Measurements from ENCODE around the gene NAT14.

The NAT14 gene

DNA sequence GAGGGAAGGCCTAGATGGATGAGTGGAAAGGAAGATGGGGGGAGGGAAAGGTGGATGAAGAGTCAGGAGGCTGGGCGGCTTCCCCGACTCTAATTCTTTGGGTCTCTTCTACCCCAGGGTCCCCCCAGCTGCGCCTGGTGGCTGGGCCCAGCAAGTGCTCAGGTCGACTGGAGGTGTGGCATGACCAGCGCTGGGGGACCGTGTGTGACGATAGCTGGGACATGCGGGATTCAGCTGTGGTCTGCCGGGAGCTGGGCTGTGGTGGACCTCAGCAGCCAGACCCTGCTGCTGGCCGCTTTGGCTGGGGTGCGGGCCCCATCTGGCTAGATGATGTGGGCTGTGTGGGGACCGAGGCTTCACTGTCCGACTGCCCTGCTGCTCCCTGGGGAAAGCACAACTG, 12.8 kb downstream of the NAT14 start:
- no peak overlapping the region for H3K4me3 ChIP-seq (ENCODE audit: low read depth, low read length)
- in situ Hi-C loops (cut with HindIII; ENCODE audit: low sequenced_read_pairs), result no loop called here
- TF ChIP-seq, protein P1, sequence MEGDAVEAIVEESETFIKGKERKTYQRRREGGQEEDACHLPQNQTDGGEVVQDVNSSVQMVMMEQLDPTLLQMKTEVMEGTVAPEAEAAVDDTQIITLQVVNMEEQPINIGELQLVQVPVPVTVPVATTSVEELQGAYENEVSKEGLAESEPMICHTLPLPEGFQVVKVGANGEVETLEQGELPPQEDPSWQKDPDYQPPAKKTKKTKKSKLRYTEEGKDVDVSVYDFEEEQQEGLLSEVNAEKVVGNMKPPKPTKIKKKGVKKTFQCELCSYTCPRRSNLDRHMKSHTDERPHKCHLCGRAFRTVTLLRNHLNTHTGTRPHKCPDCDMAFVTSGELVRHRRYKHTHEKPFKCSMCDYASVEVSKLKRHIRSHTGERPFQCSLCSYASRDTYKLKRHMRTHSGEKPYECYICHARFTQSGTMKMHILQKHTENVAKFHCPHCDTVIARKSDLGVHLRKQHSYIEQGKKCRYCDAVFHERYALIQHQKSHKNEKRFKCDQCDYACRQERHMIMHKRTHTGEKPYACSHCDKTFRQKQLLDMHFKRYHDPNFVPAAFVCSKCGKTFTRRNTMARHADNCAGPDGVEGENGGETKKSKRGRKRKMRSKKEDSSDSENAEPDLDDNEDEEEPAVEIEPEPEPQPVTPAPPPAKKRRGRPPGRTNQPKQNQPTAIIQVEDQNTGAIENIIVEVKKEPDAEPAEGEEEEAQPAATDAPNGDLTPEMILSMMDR (IDR thresholded peaks at IDR 0.05; ENCODE audit: low read depth, low read length, missing control alignments), result no peak
- DNase-seq (ENCODE audit: low read depth), result no peak

DNA sequence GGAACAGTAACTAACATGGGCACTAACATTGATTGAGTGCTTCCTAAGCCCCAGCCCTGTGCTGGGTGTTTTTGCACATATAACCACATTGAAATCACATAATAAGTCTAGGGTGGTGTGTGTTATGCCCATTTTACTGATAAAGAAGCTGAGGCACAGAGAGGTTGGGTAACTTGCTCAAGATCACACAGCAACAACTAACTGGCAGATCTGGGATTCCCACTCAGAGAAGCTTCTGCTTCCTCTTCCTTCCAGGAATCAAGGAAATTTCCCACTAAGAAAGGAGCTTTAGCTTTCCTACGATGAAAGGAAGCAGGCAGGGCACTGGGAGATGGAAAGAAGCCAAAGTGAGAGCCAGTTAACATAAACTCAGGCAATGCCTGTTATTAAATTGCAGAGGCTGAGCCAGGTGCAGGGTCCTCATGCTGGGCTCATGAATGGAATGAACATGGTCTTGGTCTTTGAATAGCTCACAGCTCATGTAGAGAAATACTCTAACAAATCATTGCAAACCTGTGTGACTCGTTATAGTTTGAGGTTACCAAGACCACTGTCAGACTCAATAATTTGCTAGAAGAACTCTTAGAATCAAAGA, 13.4 kb downstream of the NAT14 start:
- TF ChIP-seq, protein P1 (IDR thresholded peaks at IDR 0.05; ENCODE audit: low read depth, low read length, missing control alignments), result no peak
- H3K4me3 ChIP-seq (ENCODE audit: low read depth, low read length), result no peak overlapping the region
- in situ Hi-C loops (cut with HindIII; ENCODE audit: low sequenced_read_pairs), result no loop called here
- DNase-seq (ENCODE audit: low read depth), result no peak

GRCh38 chr19:55500368-55500952, 15.5 kb downstream of the NAT14 start:
- no peak for DNase-seq (ENCODE audit: low read depth)
- H3K4me3 ChIP-seq (ENCODE audit: low read depth, low read length), result no peak overlapping the region
- TF ChIP-seq, protein P1 (IDR thresholded peaks at IDR 0.05; ENCODE audit: low read depth, low read length, missing control alignments), result no peak
- in situ Hi-C loops (cut with HindIII; ENCODE audit: low sequenced_read_pairs), result no loop called here

- in situ Hi-C loops (cut with HindIII; ENCODE audit: low sequenced_read_pairs), result no loop called here
- TF ChIP-seq, protein P1 (IDR thresholded peaks at IDR 0.05; ENCODE audit: low read depth, low read length, missing control alignments), result no peak
- DNase-seq (ENCODE audit: low read depth), result no peak
- H3K4me3 ChIP-seq (ENCODE audit: low read depth, low read length), result no peak overlapping the region
Observed at GRCh38 chr19:55502197-55502952, 17.4 kb downstream of the NAT14 start.

- DNase-seq (ENCODE audit: low read depth), result no peak
- H3K4me3 ChIP-seq (ENCODE audit: low read depth, low read length), result no peak overlapping the region
- TF ChIP-seq, protein P1 (IDR thresholded peaks at IDR 0.05; ENCODE audit: low read depth, low read length, missing control alignments), result no peak
- in situ Hi-C loops (cut with HindIII; ENCODE audit: low sequenced_read_pairs), result no loop called here
Observed at GRCh38 chr19:55503157-55503501, 18.1 kb downstream of the NAT14 start.

DNA sequence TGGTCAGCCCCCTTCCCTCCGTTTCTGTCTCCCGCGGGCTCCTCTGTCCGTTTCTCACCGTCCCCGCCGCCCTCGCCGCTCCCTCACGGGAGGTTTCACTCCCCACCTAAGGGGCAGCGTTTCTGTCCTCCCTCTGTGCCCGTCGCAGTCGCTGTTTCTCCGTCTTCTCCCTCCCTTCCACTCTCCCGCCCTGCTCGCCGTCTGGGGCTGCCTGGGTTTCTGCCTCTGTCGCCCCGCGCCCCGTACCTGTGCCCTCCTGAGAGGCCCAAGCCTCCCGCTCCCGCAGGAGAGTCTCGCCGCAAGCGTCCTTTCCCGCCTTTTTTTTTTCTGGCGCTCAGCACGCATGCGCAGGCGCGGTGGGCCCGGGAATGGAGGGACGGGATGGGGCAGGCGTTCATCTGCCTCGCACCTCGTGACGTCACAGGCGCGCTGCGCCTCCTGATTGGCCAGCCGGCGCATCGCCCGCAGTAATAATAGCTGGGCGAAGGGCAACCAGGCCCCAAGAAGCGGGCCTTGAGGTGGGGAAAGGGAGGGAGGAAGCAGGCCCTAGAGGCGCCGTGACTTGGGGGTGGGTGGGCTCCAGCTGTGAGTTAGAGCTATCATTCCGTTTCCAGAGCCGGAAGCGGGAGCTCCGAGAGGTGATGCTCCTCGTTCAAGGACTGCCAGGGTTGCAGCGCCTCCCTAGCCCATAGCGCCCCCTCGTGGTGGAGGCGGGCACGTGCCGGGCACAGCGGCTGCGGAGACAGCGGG, 18.7 kb downstream of the NAT14 start:
- TF ChIP-seq, protein P1 (IDR thresholded peaks at IDR 0.05; ENCODE audit: low read depth, low read length, missing control alignments), result peak; percentile 94
- H3K4me3 ChIP-seq (ENCODE audit: low read depth, low read length), result peak overlapping the region; percentile 38
- DNase-seq (ENCODE audit: low read depth), result peak; percentile 77
- in situ Hi-C loops (cut with HindIII; ENCODE audit: low sequenced_read_pairs), result no loop called here
